Neural cell (in vitro differentiated cells): ENCODE results near the gene EBF3. TPM values are rescaled to one million over a fixed set of nuclear protein-coding genes. Genes with fewer than 3 reads are reported as not detected.

ENCODE experiments used
- H2AFZ ChIP-seq: fragments of 200-600, 300-800 bp; sonication (generic), shearing (Covaris generic); 2 replicates; pipeline ENCODE4 v1.6.0; 2014; ENCODE audit warnings: low read depth, mild to moderate bottlenecking, antibody characterized with exemption, low read length, moderate library complexity
- H3F3A ChIP-seq: fragments of 200-600 bp; shearing (Covaris generic); 2 replicates; pipeline ENCODE4 v1.6.1; 2016; ENCODE audit warnings: mild to moderate bottlenecking, moderate library complexity, mixed read lengths, antibody characterized with exemption, low read length; ENCODE audit not compliant: insufficient read depth, poor library complexity, severe bottlenecking
- H3K27ac ChIP-seq: fragments of 200-600, 300-800 bp; sonication (generic), shearing (Covaris generic); 2 replicates; pipeline ENCODE4 v1.5.1; 2014; ENCODE audit warnings: mild to moderate bottlenecking, low read length, moderate library complexity
- H3K27me3 ChIP-seq: fragments of 300-800, 200-600 bp; sonication (generic), shearing (Covaris generic); 2 replicates; pipeline ENCODE4 v1.6.0; 2014; ENCODE audit warnings: mild to moderate bottlenecking, low read depth, low read length, moderate library complexity; ENCODE audit not compliant: insufficient read depth
- H3K36me3 ChIP-seq: fragments of 300-800, 200-600 bp; sonication (generic), shearing (Covaris generic); 2 replicates; pipeline ENCODE4 v1.5.1; 2014; ENCODE audit warnings: mild to moderate bottlenecking, antibody characterized with exemption, low read length, moderate library complexity; ENCODE audit not compliant: insufficient read depth
- H3K4me2 ChIP-seq: fragments of 300-800, 200-600 bp; sonication (generic), shearing (Covaris generic); 2 replicates; pipeline ENCODE4 v1.6.0; 2014; ENCODE audit warnings: mild to moderate bottlenecking, low read length
- H3K4me3 ChIP-seq: fragments of 300-800, 200-600 bp; sonication (generic), shearing (Covaris generic); 2 replicates; pipeline ENCODE4 v1.5.1; 2014; ENCODE audit warnings: mild to moderate bottlenecking, low read length, moderate library complexity
- H3K79me2 ChIP-seq: fragments of 200-600 bp; shearing (Covaris generic); replicated peaks from 2 replicates; pipeline ENCODE4 v1.6.0; 2014; ENCODE audit warnings: mild to moderate bottlenecking, low read length, moderate library complexity; ENCODE audit not compliant: insufficient read depth
- H3K9ac ChIP-seq: fragments of 300-800, 200-600 bp; sonication (generic), shearing (Covaris generic); 2 replicates; pipeline ENCODE4 v1.6.1; 2016; ENCODE audit warnings: mild to moderate bottlenecking, low read length, mixed read lengths
- H3K9me2 ChIP-seq: fragments of 200-600 bp; shearing (Covaris generic); 2 replicates; pipeline ENCODE4 v1.6.1; 2016; ENCODE audit warnings: mild to moderate bottlenecking, low read length, mixed read lengths; ENCODE audit not compliant: insufficient read depth
- H3K9me3 ChIP-seq: fragments of 200-600, 300-800 bp; sonication (generic), shearing (Covaris generic); 2 replicates; pipeline ENCODE4 v1.6.1; 2016; ENCODE audit warnings: mild to moderate bottlenecking, mixed run types, low read length, moderate library complexity, mixed read lengths
- H4K20me1 ChIP-seq: fragments of 200-600 bp; shearing (Covaris generic); 2 replicates; pipeline ENCODE4 v1.6.1; 2016; ENCODE audit warnings: mild to moderate bottlenecking, mixed run types; ENCODE audit not compliant: insufficient read depth
- EP300 ChIP-seq: fragments of 450-650 bp; conservative IDR thresholded peaks from 2 replicates; pipeline ENCODE4 v1.6.1; 2014; ENCODE audit warnings: antibody characterized with exemption, mild to moderate bottlenecking, moderate library complexity; ENCODE audit not compliant: poor library complexity, severe bottlenecking
- EZH2 ChIP-seq: fragments of 200-600, 300-800 bp; shearing (Covaris generic), sonication (generic); IDR thresholded peaks from 2 replicates; pipeline ENCODE4 v1.6.1; 2014; ENCODE audit warnings: antibody characterized with exemption, low read length, borderline replicate concordance, mild to moderate bottlenecking; ENCODE audit not compliant: insufficient read depth, poor library complexity, severe bottlenecking
- MXI1 ChIP-seq: fragments of 450-650 bp; conservative IDR thresholded peaks from 2 replicates; pipeline ENCODE4 v1.6.1; 2014; ENCODE audit warnings: antibody characterized with exemption, mild to moderate bottlenecking; ENCODE audit not compliant: poor library complexity, severe bottlenecking
- POLR2AphosphoS5 ChIP-seq: IDR thresholded peaks from 2 replicates; pipeline ENCODE4 v1.6.1; 2012
- RAD21 ChIP-seq: fragments of 450-650 bp; conservative IDR thresholded peaks from 2 replicates; pipeline ENCODE4 v1.6.1; 2014; ENCODE audit warnings: antibody characterized with exemption, mild to moderate bottlenecking, moderate library complexity
- SMC3 ChIP-seq: fragments of 450-650 bp; conservative IDR thresholded peaks from 2 replicates; pipeline ENCODE4 v1.6.1; 2014; ENCODE audit warnings: antibody characterized with exemption, mild to moderate bottlenecking, moderate library complexity; ENCODE audit not compliant: poor library complexity
- TAF1 ChIP-seq: IDR thresholded peaks from 2 replicates; pipeline ENCODE4 v1.6.1; 2012; ENCODE audit warnings: low read depth
- polyA plus RNA-seq: library from polyadenylated mRNA; depleted of rRNA; stranded (reverse); fragments of >200 nt; gene quantifications from 2 replicates; pipeline ENCODE4 v1.2.3, GENCODE V29; 2014
- TF ChIP-seq, protein P1 (sequence below): IDR thresholded peaks from 2 replicates; pipeline ENCODE4 v1.6.1; 2012; ENCODE audit warnings: borderline replicate concordance
- TF ChIP-seq, protein P2 (sequence below): fragments of 450-650 bp; IDR thresholded peaks from 2 replicates; pipeline ENCODE4 v1.5.1; 2014; ENCODE audit warnings: antibody characterized with exemption, mild to moderate bottlenecking, moderate library complexity; ENCODE audit not compliant: poor library complexity, severe bottlenecking

Gene EBF3
- polyA plus RNA-seq, 1 donor from 2014 or later, result 0.38 TPM

- Histone ChIP-seq H3K9me2 (no peaks in the 10 kb centered on the region), H4K20me1 (no peaks in the 10 kb centered on the region), H3K36me3 (no peaks in the 10 kb centered on the region), H3K4me3 (no peak overlapping the region), H3K27ac (no peak overlapping the region), H3K9me3 (no peaks in the 10 kb centered on the region), H3K79me2 (no peaks in the 10 kb centered on the region), H2AFZ (no peak overlapping the region), H3K4me2 (no peak overlapping the region), H3F3A (no peaks in the 10 kb centered on the region), H3K9ac (no peak overlapping the region), H3K27me3 (no peaks in the 10 kb centered on the region)
- TF ChIP-seq RAD21, result no peak
Measured at GRCh38 chr10:129833994-129834739, 129.9 kb downstream of the EBF3 start.

GRCh38 chr10:129833468-129833950 is 130.6 kb downstream of the EBF3 start:
- TF ChIP-seq POLR2AphosphoS5 (no peak), MXI1 (no peak), RAD21 (no peak), EZH2 (no peak), EP300 (no peak), SMC3 (no peak), TAF1 (no peak)
- TF ChIP-seq, protein P1, sequence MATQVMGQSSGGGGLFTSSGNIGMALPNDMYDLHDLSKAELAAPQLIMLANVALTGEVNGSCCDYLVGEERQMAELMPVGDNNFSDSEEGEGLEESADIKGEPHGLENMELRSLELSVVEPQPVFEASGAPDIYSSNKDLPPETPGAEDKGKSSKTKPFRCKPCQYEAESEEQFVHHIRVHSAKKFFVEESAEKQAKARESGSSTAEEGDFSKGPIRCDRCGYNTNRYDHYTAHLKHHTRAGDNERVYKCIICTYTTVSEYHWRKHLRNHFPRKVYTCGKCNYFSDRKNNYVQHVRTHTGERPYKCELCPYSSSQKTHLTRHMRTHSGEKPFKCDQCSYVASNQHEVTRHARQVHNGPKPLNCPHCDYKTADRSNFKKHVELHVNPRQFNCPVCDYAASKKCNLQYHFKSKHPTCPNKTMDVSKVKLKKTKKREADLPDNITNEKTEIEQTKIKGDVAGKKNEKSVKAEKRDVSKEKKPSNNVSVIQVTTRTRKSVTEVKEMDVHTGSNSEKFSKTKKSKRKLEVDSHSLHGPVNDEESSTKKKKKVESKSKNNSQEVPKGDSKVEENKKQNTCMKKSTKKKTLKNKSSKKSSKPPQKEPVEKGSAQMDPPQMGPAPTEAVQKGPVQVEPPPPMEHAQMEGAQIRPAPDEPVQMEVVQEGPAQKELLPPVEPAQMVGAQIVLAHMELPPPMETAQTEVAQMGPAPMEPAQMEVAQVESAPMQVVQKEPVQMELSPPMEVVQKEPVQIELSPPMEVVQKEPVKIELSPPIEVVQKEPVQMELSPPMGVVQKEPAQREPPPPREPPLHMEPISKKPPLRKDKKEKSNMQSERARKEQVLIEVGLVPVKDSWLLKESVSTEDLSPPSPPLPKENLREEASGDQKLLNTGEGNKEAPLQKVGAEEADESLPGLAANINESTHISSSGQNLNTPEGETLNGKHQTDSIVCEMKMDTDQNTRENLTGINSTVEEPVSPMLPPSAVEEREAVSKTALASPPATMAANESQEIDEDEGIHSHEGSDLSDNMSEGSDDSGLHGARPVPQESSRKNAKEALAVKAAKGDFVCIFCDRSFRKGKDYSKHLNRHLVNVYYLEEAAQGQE, result no peak
- TF ChIP-seq, protein P2, sequence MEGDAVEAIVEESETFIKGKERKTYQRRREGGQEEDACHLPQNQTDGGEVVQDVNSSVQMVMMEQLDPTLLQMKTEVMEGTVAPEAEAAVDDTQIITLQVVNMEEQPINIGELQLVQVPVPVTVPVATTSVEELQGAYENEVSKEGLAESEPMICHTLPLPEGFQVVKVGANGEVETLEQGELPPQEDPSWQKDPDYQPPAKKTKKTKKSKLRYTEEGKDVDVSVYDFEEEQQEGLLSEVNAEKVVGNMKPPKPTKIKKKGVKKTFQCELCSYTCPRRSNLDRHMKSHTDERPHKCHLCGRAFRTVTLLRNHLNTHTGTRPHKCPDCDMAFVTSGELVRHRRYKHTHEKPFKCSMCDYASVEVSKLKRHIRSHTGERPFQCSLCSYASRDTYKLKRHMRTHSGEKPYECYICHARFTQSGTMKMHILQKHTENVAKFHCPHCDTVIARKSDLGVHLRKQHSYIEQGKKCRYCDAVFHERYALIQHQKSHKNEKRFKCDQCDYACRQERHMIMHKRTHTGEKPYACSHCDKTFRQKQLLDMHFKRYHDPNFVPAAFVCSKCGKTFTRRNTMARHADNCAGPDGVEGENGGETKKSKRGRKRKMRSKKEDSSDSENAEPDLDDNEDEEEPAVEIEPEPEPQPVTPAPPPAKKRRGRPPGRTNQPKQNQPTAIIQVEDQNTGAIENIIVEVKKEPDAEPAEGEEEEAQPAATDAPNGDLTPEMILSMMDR, result no peak
- Histone ChIP-seq H3K9me3 (no peaks in the 10 kb centered on the region), H3F3A (no peaks in the 10 kb centered on the region), H3K4me2 (no peak overlapping the region), H3K9ac (no peak overlapping the region), H2AFZ (no peak overlapping the region), H3K4me3 (no peak overlapping the region), H3K9me2 (no peaks in the 10 kb centered on the region), H3K36me3 (no peaks in the 10 kb centered on the region), H4K20me1 (no peaks in the 10 kb centered on the region), H3K79me2 (no peaks in the 10 kb centered on the region), H3K27me3 (no peaks in the 10 kb centered on the region), H3K27ac (no peak overlapping the region)
